OCI-LY1 (cell line): Measurements from ENCODE around the gene SFN.
A peak's percentile ranks its signal among the peaks of the same experiment; 100 is the strongest.

Source experiments
- H2AFZ ChIP-seq: fragments of 200-600 bp; sonication (generic), shearing (Covaris generic); 2 replicates; pipeline ENCODE4 v1.6.0; 2014; ENCODE audit warnings: antibody characterized with exemption, mild to moderate bottlenecking, low read length
- H3F3A ChIP-seq: fragments of 200-600 bp; sonication (generic), shearing (Covaris generic); 2 replicates; pipeline ENCODE4 v1.6.0; 2014; ENCODE audit warnings: mild to moderate bottlenecking, antibody characterized with exemption, low read length, moderate library complexity; ENCODE audit not compliant: insufficient read depth
- H3K27ac ChIP-seq: fragments of 200-600 bp; sonication (generic); 2 replicates; pipeline ENCODE4 v1.5.1; 2014; ENCODE audit warnings: low read length, mixed run types, mild to moderate bottlenecking, low read depth; ENCODE audit not compliant: poor library complexity, severe bottlenecking
- H3K27me3 ChIP-seq: fragments of 200-600 bp; sonication (generic); 2 replicates; pipeline ENCODE4 v1.6.0; 2014; ENCODE audit warnings: antibody characterized with exemption, mild to moderate bottlenecking, low read length, moderate library complexity; ENCODE audit not compliant: insufficient read depth
- H3K36me3 ChIP-seq: fragments of 200-600 bp; sonication (generic); 2 replicates; pipeline ENCODE4 v1.6.1; 2014; ENCODE audit warnings: mild to moderate bottlenecking, antibody characterized with exemption, low read length, moderate library complexity, mixed read lengths; ENCODE audit not compliant: insufficient read depth
- H3K4me1 ChIP-seq: fragments of 200-600 bp; sonication (generic); 2 replicates; pipeline ENCODE4 v1.5.1; 2014; ENCODE audit warnings: mild to moderate bottlenecking, low read length, moderate library complexity; ENCODE audit not compliant: insufficient read depth, severe bottlenecking
- H3K4me2 ChIP-seq: fragments of 200-600 bp; sonication (generic), shearing (Covaris generic); 2 replicates; pipeline ENCODE4 v1.6.1; 2014; ENCODE audit warnings: low read length
- H3K4me3 ChIP-seq: fragments of 200-600 bp; sonication (generic); 2 replicates; pipeline ENCODE4 v1.5.1; 2014; ENCODE audit warnings: low read length, low read depth, mild to moderate bottlenecking, mixed read lengths; ENCODE audit not compliant: poor library complexity, severe bottlenecking
- H3K79me2 ChIP-seq: fragments of 200-600 bp; shearing (Covaris generic); 2 replicates; pipeline ENCODE4 v1.6.1; 2016; ENCODE audit warnings: mixed run types, low read length, mixed read lengths; ENCODE audit not compliant: insufficient read depth
- H3K9ac ChIP-seq: fragments of 200-600 bp; sonication (generic), shearing (Covaris generic); 2 replicates; pipeline ENCODE4 v1.6.1; 2014; ENCODE audit warnings: mild to moderate bottlenecking, low read length, mixed read lengths
- H3K9me2 ChIP-seq: fragments of 200-600 bp; sonication (generic), shearing (Covaris generic); 2 replicates; pipeline ENCODE4 v1.6.1; 2014; ENCODE audit warnings: low read depth, mild to moderate bottlenecking, low read length, mixed read lengths
- H3K9me3 ChIP-seq: fragments of 200-600 bp; shearing (Covaris generic); 2 replicates; pipeline ENCODE4 v1.6.1; 2014; ENCODE audit warnings: low read length, mixed read lengths
- H4K20me1 ChIP-seq: fragments of 200-600 bp; sonication (generic), shearing (Covaris generic); 2 replicates; pipeline ENCODE4 v1.6.0; 2016; ENCODE audit warnings: mild to moderate bottlenecking, low read length; ENCODE audit not compliant: insufficient read depth
- CTCF ChIP-seq: fragments of 200-600 bp; sonication (generic), shearing (Covaris generic); IDR thresholded peaks from 2 replicates; pipeline ENCODE4 v1.5.1; 2017; ENCODE audit warnings: mild to moderate bottlenecking, antibody characterized with exemption, low read length, moderate library complexity, mixed read lengths
- EZH2 ChIP-seq: fragments of 200-600 bp; sonication (generic), shearing (Covaris generic); IDR thresholded peaks from 2 replicates; pipeline ENCODE4 v1.8.0; 2017; ENCODE audit warnings: borderline replicate concordance, mixed run types, mild to moderate bottlenecking, antibody characterized with exemption, low read length, moderate library complexity, mixed read lengths

The SFN gene

GRCh38 chr1:26862781-26863684 lies at the start of gene SFN:
TSS of gene SFN (plus strand) at chr1:26863149. CDS start at chr1:26863213, 64 bp downstream.
- TF ChIP-seq EZH2 (no peak), CTCF (peak; percentile 80)
- H3K4me1 ChIP-seq = peaks cover 33% of the 10 kb centered on the region
- H3K27me3 ChIP-seq = no peaks in the 10 kb centered on the region
- H3K4me3 ChIP-seq = peak within 1 kb of the TSS; percentile 73
- no peaks in the 10 kb centered on the region for H3K9me3 ChIP-seq
- H3K79me2 ChIP-seq = no peaks in the 10 kb centered on the region
- H3K36me3 ChIP-seq = no peaks in the 10 kb centered on the region
- no peak within 1 kb of the TSS for H3K27ac ChIP-seq
- peak within 1 kb of the TSS; percentile 86; the same call in 1 of the 2 replicates for H3K9ac ChIP-seq
- no peak within 1 kb of the TSS for H2AFZ ChIP-seq
- no peaks in the 10 kb centered on the region for H4K20me1 ChIP-seq
- no peaks in the 10 kb centered on the region for H3K9me2 ChIP-seq
- peak within 1 kb of the TSS; percentile 87 for H3K4me2 ChIP-seq
- H3F3A ChIP-seq = no peaks in the 10 kb centered on the region; the same call in 1 of the 2 replicates

- no peaks in the 10 kb centered on the region for H3K4me1 ChIP-seq
- H3F3A ChIP-seq = no peaks in the 10 kb centered on the region
- no peak overlapping the region for H2AFZ ChIP-seq
- H4K20me1 ChIP-seq = no peaks in the 10 kb centered on the region
- no peaks in the 10 kb centered on the region for H3K36me3 ChIP-seq
- TF ChIP-seq CTCF = no peak
- no peak for TF ChIP-seq EZH2
- no peak overlapping the region for H3K4me2 ChIP-seq
- H3K79me2 ChIP-seq = no peaks in the 10 kb centered on the region
- no peak overlapping the region for H3K4me3 ChIP-seq
- no peaks in the 10 kb centered on the region for H3K27me3 ChIP-seq
- no peaks in the 10 kb centered on the region; the same call in 1 of the 2 replicates for H3K9me3 ChIP-seq
- H3K27ac ChIP-seq = no peak overlapping the region
- H3K9me2 ChIP-seq = no peaks in the 10 kb centered on the region
- no peak overlapping the region for H3K9ac ChIP-seq
These were observed 48.6 kb upstream of the SFN start for GRCh38 chr1:26814377-26814776.

- H3K27me3 ChIP-seq = no peaks in the 10 kb centered on the region
These were observed 48.1 kb upstream of the SFN start for GRCh38 chr1:26814893-26815292.

More at GRCh38 chr1:26814893-26815292, 48.1 kb upstream of the SFN start:
- Histone ChIP-seq H3K9me2 (no peaks in the 10 kb centered on the region), H3K27ac (no peak overlapping the region), H3K9ac (no peak overlapping the region), H3K79me2 (no peaks in the 10 kb centered on the region), H3K9me3 (no peaks in the 10 kb centered on the region; the same call in 1 of the 2 replicates), H3F3A (no peaks in the 10 kb centered on the region), H3K4me3 (no peak overlapping the region), H3K4me1 (no peaks in the 10 kb centered on the region), H3K36me3 (no peaks in the 10 kb centered on the region), H3K4me2 (no peak overlapping the region), H4K20me1 (no peaks in the 10 kb centered on the region), H2AFZ (no peak overlapping the region)
- TF ChIP-seq CTCF (no peak), EZH2 (no peak)
